H9 (cell line): ENCODE measurements around the gene BIVM. TPM values are rescaled to one million over a fixed set of nuclear protein-coding genes. Genes with fewer than 3 reads are reported as not detected.

Experiments used
- DNase-seq: peaks from one replicate; pipeline ENCODE4 v3.0.0-alpha.2; 2017
- H2AFZ ChIP-seq: one replicate; pipeline ENCODE4 v1.6.1; 2013; ENCODE audit warnings: mild to moderate bottlenecking, low read length, control low read depth, moderate library complexity
- H2AK5ac ChIP-seq: 2 replicates; pipeline ENCODE4 v1.6.1; 2013; ENCODE audit warnings: low read length, control low read depth, mixed read lengths; ENCODE audit not compliant: insufficient read length
- H2BK120ac ChIP-seq: one replicate; pipeline ENCODE4 v1.6.1; 2013; ENCODE audit warnings: low read depth, mild to moderate bottlenecking, low read length, control low read depth, inconsistent platforms; ENCODE audit not compliant: poor library complexity, severe bottlenecking
- H2BK12ac ChIP-seq: 2 replicates; pipeline ENCODE4 v1.6.1; 2013; ENCODE audit warnings: low read length, control low read depth, mixed read lengths, low read depth; ENCODE audit not compliant: insufficient read length
- H2BK15ac ChIP-seq: 2 replicates; pipeline ENCODE4 v1.6.1; 2013; ENCODE audit warnings: low read depth, low read length, control low read depth
- H2BK20ac ChIP-seq: one replicate; pipeline ENCODE4 v1.6.1; 2013; ENCODE audit warnings: low read depth, mild to moderate bottlenecking, low read length, control low read depth, inconsistent platforms; ENCODE audit not compliant: poor library complexity, severe bottlenecking
- H2BK5ac ChIP-seq: 2 replicates; pipeline ENCODE4 v1.6.1; 2013; ENCODE audit warnings: low read length, control low read depth, mixed read lengths; ENCODE audit not compliant: insufficient read length
- H3K14ac ChIP-seq: 2 replicates; pipeline ENCODE4 v1.6.1; 2013; ENCODE audit warnings: low read length, control low read depth; ENCODE audit not compliant: insufficient read depth
- H3K18ac ChIP-seq: 2 replicates; pipeline ENCODE4 v1.6.1; 2013; ENCODE audit warnings: low read depth, mild to moderate bottlenecking, mixed read lengths, low read length, control low read depth; ENCODE audit not compliant: insufficient read length
- H3K23ac ChIP-seq: 2 replicates; pipeline ENCODE4 v1.6.1; 2013; ENCODE audit warnings: low read length, control low read depth, mixed read lengths, low read depth; ENCODE audit not compliant: insufficient read length
- H3K23me2 ChIP-seq: 2 replicates; pipeline ENCODE4 v1.6.1; 2013; ENCODE audit warnings: low read depth, mild to moderate bottlenecking, mixed read lengths, low read length, control low read depth; ENCODE audit not compliant: insufficient read length, poor library complexity, severe bottlenecking
- H3K27ac ChIP-seq: 2 replicates; pipeline ENCODE4 v1.5.1; 2013; ENCODE audit warnings: low read length, control low read depth, mixed read lengths, low read depth; ENCODE audit not compliant: insufficient read length
- H3K27me3 ChIP-seq: 2 replicates; pipeline ENCODE4 v1.6.1; 2013; ENCODE audit warnings: low read length, control low read depth, inconsistent platforms; ENCODE audit not compliant: insufficient read depth
- H3K4ac ChIP-seq: 2 replicates; pipeline ENCODE4 v1.6.1; 2013; ENCODE audit warnings: low read depth, mild to moderate bottlenecking, control low read depth, inconsistent platforms, low read length, moderate library complexity
- H3K4me1 ChIP-seq: 2 replicates; pipeline ENCODE4 v1.6.1; 2013; ENCODE audit warnings: low read length, control low read depth, inconsistent platforms; ENCODE audit not compliant: insufficient read depth
- H3K4me2 ChIP-seq: 2 replicates; pipeline ENCODE4 v1.6.1; 2013; ENCODE audit warnings: low read length, control low read depth, mixed read lengths; ENCODE audit not compliant: insufficient read length, insufficient read depth
- H3K56ac ChIP-seq: 2 replicates; pipeline ENCODE4 v1.6.1; 2013; ENCODE audit warnings: low read depth, mild to moderate bottlenecking, mixed read lengths, low read length, control low read depth; ENCODE audit not compliant: insufficient read length
- H3K79me1 ChIP-seq: 2 replicates; pipeline ENCODE4 v1.6.1; 2013; ENCODE audit warnings: low read depth, mild to moderate bottlenecking, moderate library complexity, low read length, control low read depth, inconsistent platforms; ENCODE audit not compliant: insufficient read depth, poor library complexity, severe bottlenecking
- H3K79me2 ChIP-seq: 2 replicates; pipeline ENCODE4 v1.6.1; 2013; ENCODE audit warnings: low read length, control low read depth, inconsistent platforms; ENCODE audit not compliant: insufficient read depth
- H3K9ac ChIP-seq: 2 replicates; pipeline ENCODE4 v1.6.1; 2013; ENCODE audit warnings: low read length, control low read depth, mixed read lengths; ENCODE audit not compliant: insufficient read length; ENCODE audit errors: extremely low read depth
- H3K9me3 ChIP-seq: one replicate; pipeline ENCODE4 v1.6.1; 2013; ENCODE audit warnings: low read depth, low read length, inconsistent platforms; ENCODE audit not compliant: control insufficient read depth
- H3T11ph ChIP-seq: one replicate; pipeline ENCODE4 v1.6.1; 2013; ENCODE audit warnings: mild to moderate bottlenecking, low read length, control low read depth, inconsistent platforms
- H4K20me1 ChIP-seq: one replicate; pipeline ENCODE4 v1.6.1; 2013; ENCODE audit not compliant: control insufficient read depth, insufficient read length, insufficient read depth
- H4K5ac ChIP-seq: 2 replicates; pipeline ENCODE4 v1.6.1; 2013; ENCODE audit warnings: low read depth, mild to moderate bottlenecking, mixed read lengths, low read length, control low read depth; ENCODE audit not compliant: insufficient read length
- H4K8ac ChIP-seq: replicated peaks from 2 replicates; pipeline ENCODE4 v1.6.1; 2013; ENCODE audit warnings: low read length, control low read depth, mixed read lengths, low read depth; ENCODE audit not compliant: insufficient read length
- H4K91ac ChIP-seq: 2 replicates; pipeline ENCODE4 v1.6.1; 2013; ENCODE audit warnings: low read depth, mild to moderate bottlenecking, moderate library complexity, mixed read lengths, low read length, control low read depth; ENCODE audit not compliant: insufficient read length
- H3K27ac Mint-ChIP-seq, 3 experiments: 2 replicates in 2 of 3; 3 replicates in 1 of 3; pipeline ENCODE4 v1.8.0; 2020 to 2021; ENCODE audit warnings: mixed read lengths in 3 of 3, mild to moderate bottlenecking in 1 of 3, moderate library complexity in 1 of 3
- H3K27me3 Mint-ChIP-seq: 2 replicates; pipeline ENCODE4 v1.8.0; 2021; ENCODE audit warnings: low read depth, mild to moderate bottlenecking, moderate library complexity, mixed read lengths
- H3K36me3 Mint-ChIP-seq, 3 experiments: 2 replicates in 2 of 3; 3 replicates in 1 of 3; pipeline ENCODE4 v1.8.0; 2020 to 2021; ENCODE audit warnings: low read depth in 3 of 3, mixed read lengths in 3 of 3; ENCODE audit not compliant: insufficient read depth in 1 of 3
- H3K4me1 Mint-ChIP-seq, 2 experiments: 2 replicates each; pipeline ENCODE4 v1.8.0; 2020; ENCODE audit warnings: mixed read lengths in 2 of 2
- H3K4me3 Mint-ChIP-seq, 2 experiments: 2 replicates in 1 of 2; 3 replicates in 1 of 2; pipeline ENCODE4 v1.8.0; 2020 to 2021; ENCODE audit warnings: mild to moderate bottlenecking in 2 of 2, mixed read lengths in 2 of 2, moderate library complexity in 1 of 2
- H3K9me3 Mint-ChIP-seq, 2 experiments: 2 replicates in 1 of 2; 3 replicates in 1 of 2; pipeline ENCODE4 v1.8.0; 2020; ENCODE audit warnings: mild to moderate bottlenecking in 2 of 2, mixed read lengths in 2 of 2, moderate library complexity in 1 of 2
- WGBS: extraction: QIAGEN DNeasy Blood & Tissue Kit; methylation state at CpG from one replicate; pipeline ENCODE4 v1.1.7; 2013; ENCODE audit warnings: missing lambda C conversion rate, low lambda C conversion rate, mixed read lengths; ENCODE audit not compliant: insufficient read length; ENCODE audit errors: extremely low coverage; 5-methylcytosine and 5-hydroxymethylcytosine counted together
- total RNA-seq: library from RNA; stranded (reverse); gene quantifications from 2 replicates; pipeline ENCODE4 v1.2.1, GENCODE V29; 2021
- TF ChIP-seq, protein P1 (sequence below): fragments of 200-600 bp; sonication (generic); conservative IDR thresholded peaks from 3 replicates; pipeline ENCODE4 v1.8.0; 2021; ENCODE audit warnings: antibody characterized with exemption, mild to moderate bottlenecking

BIVM gene
- total RNA-seq, 1 experiment from 2014 or later = 9.0 TPM

DNA sequence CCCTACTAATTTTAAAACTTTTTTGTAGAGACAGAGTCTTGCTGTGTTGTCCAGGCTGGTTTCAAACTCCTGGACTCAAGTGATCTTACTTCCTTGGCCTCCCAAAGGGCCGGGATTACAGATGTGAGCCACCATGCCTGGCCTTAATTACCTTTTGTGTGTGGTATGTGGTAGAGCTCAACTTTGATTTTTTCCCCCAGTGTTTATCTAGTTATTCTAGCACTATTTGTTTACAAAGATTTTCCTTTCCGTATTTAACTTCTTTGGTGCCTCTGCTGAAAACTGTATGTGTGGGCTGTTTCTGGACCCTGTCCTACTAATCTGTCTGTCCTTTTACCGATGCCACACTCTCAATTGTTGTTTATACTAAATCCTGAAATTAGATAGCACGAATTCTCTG, 37.6 kb downstream of the BIVM start:
- no peak overlapping the region for H3K4ac ChIP-seq
- DNase-seq = no peak
- H3K4me2 ChIP-seq = no peak overlapping the region
- H2AK5ac ChIP-seq = no peak overlapping the region
- no peak overlapping the region for H3K9ac ChIP-seq
- H3T11ph ChIP-seq = no peak overlapping the region
- H3K14ac ChIP-seq = no peak overlapping the region
- H4K20me1 ChIP-seq = no peaks in the 10 kb centered on the region
- no peak overlapping the region for H2BK5ac ChIP-seq
- no peak overlapping the region for H4K8ac ChIP-seq
- H3K27ac ChIP-seq = no peak overlapping the region
- H3K27me3 ChIP-seq = no peaks in the 10 kb centered on the region
- H3K79me2 ChIP-seq = no peaks in the 10 kb centered on the region
- H3K18ac ChIP-seq = no peak overlapping the region
- no peak overlapping the region for H3K23ac ChIP-seq
- H3K27me3 Mint-ChIP-seq = no peaks in the 10 kb centered on the region
- H3K4me3 Mint-ChIP-seq = no peak overlapping the region
- no peak overlapping the region for H2BK20ac ChIP-seq
- H3K23me2 ChIP-seq = no peaks in the 10 kb centered on the region
- H2AFZ ChIP-seq = no peak overlapping the region
- no peak overlapping the region for H4K5ac ChIP-seq
- H2BK12ac ChIP-seq = no peak overlapping the region
- no peaks in the 10 kb centered on the region for H3K9me3 Mint-ChIP-seq
- no peaks in the 10 kb centered on the region for H3K4me1 Mint-ChIP-seq
- no peak overlapping the region for H2BK15ac ChIP-seq
- no peak overlapping the region for H2BK120ac ChIP-seq
- no peaks in the 10 kb centered on the region for H3K9me3 ChIP-seq
- H3K27ac Mint-ChIP-seq = peak overlapping the region in 1 of 3 experiments; percentile 93; a peak in 1 of 7 replicates
- no peaks in the 10 kb centered on the region for H3K79me1 ChIP-seq
- no CpG with 5 or more reads among the region's 4 CpGs for WGBS
- H4K91ac ChIP-seq = no peak overlapping the region
- no peaks in the 10 kb centered on the region for H3K4me1 ChIP-seq
- TF ChIP-seq, protein P1, sequence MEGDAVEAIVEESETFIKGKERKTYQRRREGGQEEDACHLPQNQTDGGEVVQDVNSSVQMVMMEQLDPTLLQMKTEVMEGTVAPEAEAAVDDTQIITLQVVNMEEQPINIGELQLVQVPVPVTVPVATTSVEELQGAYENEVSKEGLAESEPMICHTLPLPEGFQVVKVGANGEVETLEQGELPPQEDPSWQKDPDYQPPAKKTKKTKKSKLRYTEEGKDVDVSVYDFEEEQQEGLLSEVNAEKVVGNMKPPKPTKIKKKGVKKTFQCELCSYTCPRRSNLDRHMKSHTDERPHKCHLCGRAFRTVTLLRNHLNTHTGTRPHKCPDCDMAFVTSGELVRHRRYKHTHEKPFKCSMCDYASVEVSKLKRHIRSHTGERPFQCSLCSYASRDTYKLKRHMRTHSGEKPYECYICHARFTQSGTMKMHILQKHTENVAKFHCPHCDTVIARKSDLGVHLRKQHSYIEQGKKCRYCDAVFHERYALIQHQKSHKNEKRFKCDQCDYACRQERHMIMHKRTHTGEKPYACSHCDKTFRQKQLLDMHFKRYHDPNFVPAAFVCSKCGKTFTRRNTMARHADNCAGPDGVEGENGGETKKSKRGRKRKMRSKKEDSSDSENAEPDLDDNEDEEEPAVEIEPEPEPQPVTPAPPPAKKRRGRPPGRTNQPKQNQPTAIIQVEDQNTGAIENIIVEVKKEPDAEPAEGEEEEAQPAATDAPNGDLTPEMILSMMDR = no peak
- H3K36me3 Mint-ChIP-seq = no peaks in the 10 kb centered on the region; a peak in 2 of 7 replicates
- H3K56ac ChIP-seq = no peak overlapping the region
